ENCODE data around the gene DYNLL2. TPM values are rescaled to one million over a fixed set of nuclear protein-coding genes. Genes with fewer than 3 reads are reported as not detected.
"Not testable (repeated sequence)": the region's sequence is repeated elsewhere in the genome, so short reads cannot be mapped to it uniquely, and the experiment has no call there.

Gene DYNLL2
- total RNA-seq, 2 donors from 2014 or later, result 41.0 to 44.1 TPM

DNA sequence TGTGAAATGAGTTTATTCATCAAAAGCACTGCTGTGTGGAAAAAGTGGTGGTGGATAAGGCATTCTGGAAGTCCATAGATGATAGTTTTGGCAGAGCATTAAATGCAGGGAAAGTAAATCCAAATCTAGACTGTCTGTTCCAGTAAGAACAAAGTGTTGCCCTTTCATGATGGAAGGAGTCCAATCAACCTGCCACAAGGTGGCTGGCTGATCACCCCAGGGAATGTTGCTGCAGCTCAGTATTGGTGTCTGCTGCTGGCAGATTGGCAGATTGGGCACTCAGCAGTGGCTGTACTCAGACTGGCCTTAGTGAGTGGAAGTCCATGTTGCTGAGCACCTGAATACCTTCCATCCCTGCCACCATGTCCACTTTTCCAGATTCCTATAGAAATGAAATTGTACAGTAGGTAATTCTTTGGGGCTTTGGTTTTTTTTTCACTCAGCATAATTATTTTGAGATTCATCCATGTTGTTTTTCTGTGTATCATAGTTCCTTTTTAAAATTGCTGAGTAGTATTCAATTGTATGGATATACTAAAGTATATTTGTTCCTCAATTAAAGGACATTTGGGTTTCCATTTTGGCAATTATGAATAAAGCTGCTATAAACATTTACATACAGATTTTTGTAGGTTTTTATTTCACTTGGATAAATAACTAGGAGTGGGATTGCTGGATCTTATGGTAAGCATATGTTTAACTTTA, 14.3 kb downstream of the DYNLL2 start:
- ATAC-seq (no peak), DNase-seq (no peak)
- peaks cover 3% of the 10 kb centered on the region for H3K36me3 Mint-ChIP-seq (ENCODE audit: low read depth)
- peak overlapping the region; percentile 21 for H3K27ac Mint-ChIP-seq
- H3K4me1 Mint-ChIP-seq, result peaks cover 5% of the 10 kb centered on the region
- H3K27me3 Mint-ChIP-seq, result no peaks in the 10 kb centered on the region
- no peaks in the 10 kb centered on the region for H3K9me3 ChIP-seq (ENCODE audit: control insufficient read depth, low read length, poor library complexity, severe bottlenecking)
- H3K4me3 Mint-ChIP-seq, result no peak overlapping the region

DNA sequence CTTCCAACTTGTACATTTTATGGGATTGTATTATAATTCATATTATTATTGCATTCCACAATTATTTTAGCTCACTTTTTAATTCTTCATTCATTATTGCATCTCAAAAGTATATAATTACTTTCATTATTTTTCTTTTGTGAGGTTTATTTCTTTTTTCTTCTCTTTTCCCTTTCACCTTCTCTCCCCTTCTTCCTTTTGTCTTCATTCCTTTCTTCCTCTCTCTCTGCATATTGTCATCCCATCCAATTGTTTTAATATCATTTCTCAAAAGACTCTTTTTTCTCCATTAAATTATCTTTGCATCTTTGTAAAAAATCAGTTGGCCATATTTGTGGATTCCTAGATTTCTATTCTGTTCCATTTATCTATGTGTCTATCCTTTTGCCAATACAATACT, 17.3 kb downstream of the DYNLL2 start:
- Mint-ChIP-seq H3K27ac (no peak overlapping the region), H3K4me3 (no peak overlapping the region), H3K36me3 (ENCODE audit: low read depth) (no peaks in the 10 kb centered on the region), H3K27me3 (no peaks in the 10 kb centered on the region), H3K4me1 (peaks cover 5% of the 10 kb centered on the region)
- no peak for DNase-seq
- no peak for ATAC-seq
- H3K9me3 ChIP-seq (ENCODE audit: control insufficient read depth, low read length, poor library complexity, severe bottlenecking), result no peaks in the 10 kb centered on the region

DNA sequence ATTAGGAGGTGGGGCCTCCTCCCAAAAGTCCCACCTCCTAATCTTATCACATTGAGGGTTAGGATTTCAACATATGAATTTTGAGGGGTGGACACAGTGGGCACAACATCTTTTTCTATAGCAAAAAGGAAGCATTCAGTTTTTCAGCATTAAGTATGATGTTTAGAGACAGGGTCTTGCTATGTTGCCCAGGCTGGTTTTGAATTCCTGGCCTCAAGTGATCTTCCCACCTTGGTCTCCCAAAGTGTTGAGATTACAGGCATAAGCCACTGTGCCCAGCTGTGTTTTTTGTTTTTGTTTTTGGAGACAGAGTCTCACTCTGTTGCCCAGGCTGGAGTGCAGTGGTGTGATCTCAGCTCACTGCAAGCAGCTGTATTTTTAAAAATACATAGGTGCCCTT, 18.7 kb downstream of the DYNLL2 start:
- not testable (repeated sequence) for H3K27ac Mint-ChIP-seq

DNA sequence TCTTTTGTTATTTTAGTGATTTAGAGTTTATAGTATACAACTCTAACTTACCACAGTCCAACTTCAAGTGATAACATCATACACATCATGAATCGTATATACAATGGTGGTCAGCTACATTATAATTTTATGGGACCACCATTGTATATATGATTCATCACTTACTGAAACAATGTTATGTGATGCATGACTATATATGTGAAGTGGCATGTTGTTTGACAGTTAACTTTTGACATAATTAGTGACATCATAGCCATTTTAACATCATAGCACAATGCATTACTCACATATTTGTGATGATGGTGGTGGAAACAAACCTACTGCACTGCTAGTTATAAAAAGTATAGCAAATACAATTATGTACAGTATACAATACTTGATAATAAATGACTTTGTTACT, 21.9 kb downstream of the DYNLL2 start:
- no peak for ATAC-seq
- no peaks in the 10 kb centered on the region for H3K36me3 Mint-ChIP-seq (ENCODE audit: low read depth)
- H3K4me3 Mint-ChIP-seq, result no peak overlapping the region
- H3K27me3 Mint-ChIP-seq, result no peaks in the 10 kb centered on the region
- H3K27ac Mint-ChIP-seq, result no peak overlapping the region
- no peak for DNase-seq
- no peaks in the 10 kb centered on the region for H3K9me3 ChIP-seq (ENCODE audit: control insufficient read depth, low read length, poor library complexity, severe bottlenecking)
- no peaks in the 10 kb centered on the region for H3K4me1 Mint-ChIP-seq

More for the DNA sequence above, 18.7 kb downstream of the DYNLL2 start:
- not testable (repeated sequence) for ATAC-seq; DNase-seq; H3K27me3 Mint-ChIP-seq; H3K36me3 Mint-ChIP-seq (ENCODE audit: low read depth); H3K4me3 Mint-ChIP-seq; H3K4me1 Mint-ChIP-seq; H3K9me3 ChIP-seq (ENCODE audit: control insufficient read depth, low read length, poor library complexity, severe bottlenecking)

DNA sequence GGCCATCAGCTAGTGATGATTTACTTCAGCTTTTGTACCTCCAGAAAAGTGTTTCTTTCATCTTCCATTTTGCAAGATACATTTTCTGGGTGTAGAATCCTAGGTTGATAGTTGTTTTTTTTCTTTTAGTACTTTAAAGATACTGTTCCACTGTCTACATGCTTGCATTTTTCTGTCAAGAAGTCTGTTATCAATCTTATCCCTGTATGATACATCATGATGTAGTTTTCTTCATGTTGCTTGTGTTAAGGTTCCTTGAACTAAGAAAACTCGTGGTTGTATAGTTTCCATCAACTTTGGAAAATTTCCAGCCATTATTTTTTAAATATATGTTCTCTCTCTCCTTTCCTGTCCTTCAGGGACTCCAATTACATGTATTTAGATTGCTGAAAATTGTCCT, 24.1 kb downstream of the DYNLL2 start:
- no peaks in the 10 kb centered on the region for H3K9me3 ChIP-seq (ENCODE audit: control insufficient read depth, low read length, poor library complexity, severe bottlenecking)
- H3K27ac Mint-ChIP-seq, result no peak overlapping the region
- peaks cover 11% of the 10 kb centered on the region for H3K27me3 Mint-ChIP-seq
- H3K4me3 Mint-ChIP-seq, result no peak overlapping the region
- DNase-seq (no peak), ATAC-seq (no peak)
- H3K4me1 Mint-ChIP-seq, result no peaks in the 10 kb centered on the region
- no peaks in the 10 kb centered on the region for H3K36me3 Mint-ChIP-seq (ENCODE audit: low read depth)

DNA sequence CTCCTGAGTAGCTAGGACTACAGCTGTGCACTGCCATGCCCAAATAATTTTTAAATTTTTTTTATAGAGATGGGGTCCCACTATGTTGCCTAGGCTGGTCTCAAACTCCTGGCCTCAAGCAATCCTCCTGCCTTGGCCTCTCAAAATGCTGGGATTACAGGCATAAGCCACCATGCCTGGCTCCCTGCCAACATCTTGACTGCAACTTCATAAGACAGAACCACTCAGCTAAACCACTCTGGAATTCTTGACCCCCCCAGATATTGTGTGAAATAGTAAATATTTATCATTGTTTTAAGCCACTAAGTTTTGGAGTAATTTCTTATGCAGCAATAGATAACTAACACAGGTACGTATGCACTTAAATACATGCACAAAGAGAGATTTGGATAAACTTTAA, 26.0 kb downstream of the DYNLL2 start:
- no peaks in the 10 kb centered on the region for H3K9me3 ChIP-seq (ENCODE audit: control insufficient read depth, low read length, poor library complexity, severe bottlenecking)
- DNase-seq, result no peak
- no peak for ATAC-seq
- no peaks in the 10 kb centered on the region for H3K4me1 Mint-ChIP-seq
- H3K4me3 Mint-ChIP-seq, result no peak overlapping the region
- peaks cover 11% of the 10 kb centered on the region for H3K27me3 Mint-ChIP-seq
- no peaks in the 10 kb centered on the region for H3K36me3 Mint-ChIP-seq (ENCODE audit: low read depth)
- H3K27ac Mint-ChIP-seq, result no peak overlapping the region

DNA sequence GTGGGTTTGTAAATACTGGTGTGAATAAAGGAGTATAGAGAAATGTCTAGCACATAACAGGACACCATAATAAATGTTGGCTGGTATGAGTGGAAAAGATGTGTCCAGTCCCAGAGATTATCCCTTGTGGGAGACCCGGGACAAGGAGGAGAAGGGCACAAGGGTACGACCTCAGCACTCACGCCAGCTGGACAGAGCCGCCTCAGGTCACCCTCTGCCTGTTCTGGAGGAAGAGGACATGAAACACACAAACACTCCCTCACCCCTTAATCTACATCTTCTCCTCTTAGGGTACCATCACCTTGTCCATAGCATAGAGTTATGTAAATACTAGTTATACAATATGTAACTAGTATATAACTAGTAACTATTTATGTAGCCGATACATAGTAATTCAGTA, 26.8 kb downstream of the DYNLL2 start:
- no peak overlapping the region for H3K27ac Mint-ChIP-seq
- H3K4me3 Mint-ChIP-seq, result no peak overlapping the region
- DNase-seq, result no peak
- H3K27me3 Mint-ChIP-seq, result peaks cover 19% of the 10 kb centered on the region
- no peaks in the 10 kb centered on the region for H3K36me3 Mint-ChIP-seq (ENCODE audit: low read depth)
- H3K9me3 ChIP-seq (ENCODE audit: control insufficient read depth, low read length, poor library complexity, severe bottlenecking), result no peaks in the 10 kb centered on the region
- ATAC-seq, result no peak
- no peaks in the 10 kb centered on the region for H3K4me1 Mint-ChIP-seq

DNA sequence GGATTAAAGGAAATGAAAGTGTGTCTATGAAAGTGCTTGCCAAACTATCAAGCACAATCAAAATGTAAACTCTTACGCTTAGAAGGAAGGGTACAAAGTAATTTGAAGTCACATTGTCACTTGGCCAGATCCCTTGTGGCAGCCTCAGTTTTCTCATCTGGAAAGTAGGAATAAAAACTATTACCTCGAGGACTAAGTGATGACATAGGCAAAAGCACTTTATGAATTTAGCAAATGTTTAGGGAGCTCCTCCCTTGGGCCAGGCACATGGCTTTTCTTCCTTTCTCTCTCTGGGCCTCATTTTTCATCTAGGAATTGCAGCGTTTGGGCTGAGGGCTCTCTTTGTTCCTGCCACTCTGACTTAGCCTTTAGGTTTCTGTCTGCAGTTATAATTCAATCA, 28.5 kb downstream of the DYNLL2 start:
- no peaks in the 10 kb centered on the region for H3K9me3 ChIP-seq (ENCODE audit: control insufficient read depth, low read length, poor library complexity, severe bottlenecking)
- Mint-ChIP-seq H3K27ac (no peak overlapping the region), H3K27me3 (peaks cover 32% of the 10 kb centered on the region), H3K36me3 (ENCODE audit: low read depth) (no peaks in the 10 kb centered on the region), H3K4me1 (no peaks in the 10 kb centered on the region), H3K4me3 (no peak overlapping the region)
- ATAC-seq, result no peak
- DNase-seq, result no peak

DNA sequence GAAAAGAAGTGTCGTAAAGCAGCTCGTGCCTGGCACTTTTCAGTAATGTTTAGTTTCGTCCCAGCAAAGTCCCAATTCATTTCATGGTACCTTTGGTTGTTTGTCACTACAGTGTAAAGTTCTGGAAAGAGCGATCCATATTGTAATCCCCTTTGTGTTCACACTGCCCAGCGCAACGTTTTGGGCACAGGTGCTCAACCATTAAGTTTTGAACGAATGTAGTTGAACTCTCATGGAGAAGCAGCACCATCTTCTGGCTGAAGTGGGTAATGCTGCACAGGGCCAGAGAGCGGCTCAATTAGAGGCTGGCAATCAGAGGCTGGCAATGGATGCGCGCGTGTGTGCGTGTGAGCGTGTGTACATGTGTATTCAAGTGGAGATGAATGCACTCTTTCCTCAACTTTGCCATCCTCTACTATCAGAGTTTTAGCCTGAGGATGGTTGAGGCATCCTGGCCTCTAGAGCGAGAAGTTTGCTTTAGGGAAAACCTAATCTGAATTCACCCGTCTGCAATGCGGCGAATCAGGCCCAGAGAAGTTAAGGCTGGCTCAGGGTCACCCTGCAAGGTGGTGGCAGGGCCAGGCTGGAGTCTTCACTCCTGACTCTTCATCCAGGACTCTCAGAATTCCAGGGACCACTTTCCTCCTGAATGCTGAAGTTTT, 29.9 kb downstream of the DYNLL2 start:
- DNase-seq, result peak; percentile 60 to 83 (median 64)
- H3K4me3 Mint-ChIP-seq, result no peak overlapping the region
- ATAC-seq, result peak; percentile 98
- peak overlapping the region; percentile 49 for H3K27ac Mint-ChIP-seq
- no peaks in the 10 kb centered on the region for H3K4me1 Mint-ChIP-seq
- H3K27me3 Mint-ChIP-seq, result peaks cover 42% of the 10 kb centered on the region
- peaks cover 4% of the 10 kb centered on the region for H3K36me3 Mint-ChIP-seq (ENCODE audit: low read depth)
- H3K9me3 ChIP-seq (ENCODE audit: control insufficient read depth, low read length, poor library complexity, severe bottlenecking), result no peaks in the 10 kb centered on the region

DNA sequence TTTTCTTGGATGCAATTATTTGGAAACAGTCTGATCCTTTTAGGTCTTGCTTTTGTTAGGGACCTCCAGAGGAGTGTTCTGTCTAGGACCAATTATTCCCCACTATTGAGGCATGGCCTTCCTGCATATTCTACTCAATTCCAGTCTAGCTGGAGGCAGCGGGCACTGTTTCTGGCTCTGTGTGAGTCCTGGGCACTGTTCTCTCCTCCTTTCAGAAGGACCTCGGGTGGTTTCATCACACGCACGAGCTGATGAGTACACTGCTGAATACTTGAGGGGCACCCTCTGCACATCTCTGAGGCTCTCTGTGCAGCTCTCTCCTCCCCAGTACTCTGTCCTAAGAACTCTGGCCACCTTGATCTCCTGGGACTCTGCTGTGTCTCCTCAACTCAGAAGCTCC, 30.7 kb downstream of the DYNLL2 start:
- Mint-ChIP-seq H3K27ac (no peak overlapping the region), H3K4me1 (peaks cover 2% of the 10 kb centered on the region), H3K36me3 (ENCODE audit: low read depth) (peaks cover 4% of the 10 kb centered on the region), H3K27me3 (peaks cover 45% of the 10 kb centered on the region), H3K4me3 (no peak overlapping the region)
- ATAC-seq (no peak), DNase-seq (no peak)
- H3K9me3 ChIP-seq (ENCODE audit: control insufficient read depth, low read length, poor library complexity, severe bottlenecking), result no peaks in the 10 kb centered on the region

DNA sequence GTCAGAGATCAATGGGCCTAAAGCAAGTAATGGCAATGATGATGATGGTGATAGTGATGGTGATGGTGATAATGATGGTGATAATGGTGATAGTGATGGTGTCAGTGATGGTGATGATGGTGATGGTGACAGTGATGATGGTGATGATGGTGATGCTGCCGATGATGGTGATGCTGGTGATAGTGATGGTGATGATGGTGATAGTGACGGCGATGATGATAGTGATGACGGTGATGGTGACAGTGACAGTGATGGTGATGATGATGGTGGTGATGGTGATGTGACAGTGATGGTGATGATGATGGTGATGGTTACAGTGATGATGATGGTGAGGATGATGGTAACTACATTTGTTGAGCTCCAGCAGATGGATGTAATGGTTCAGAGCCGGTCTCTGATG, 34.2 kb downstream of the DYNLL2 start:
- peaks cover 4% of the 10 kb centered on the region for H3K36me3 Mint-ChIP-seq (ENCODE audit: low read depth)
- no peak overlapping the region for H3K27ac Mint-ChIP-seq
- H3K9me3 ChIP-seq (ENCODE audit: control insufficient read depth, low read length, poor library complexity, severe bottlenecking), result no peaks in the 10 kb centered on the region
- H3K27me3 Mint-ChIP-seq, result peaks cover 50% of the 10 kb centered on the region
- no peak for ATAC-seq
- H3K4me1 Mint-ChIP-seq, result peaks cover 12% of the 10 kb centered on the region
- H3K4me3 Mint-ChIP-seq, result no peak overlapping the region
- DNase-seq, result no peak

DNA sequence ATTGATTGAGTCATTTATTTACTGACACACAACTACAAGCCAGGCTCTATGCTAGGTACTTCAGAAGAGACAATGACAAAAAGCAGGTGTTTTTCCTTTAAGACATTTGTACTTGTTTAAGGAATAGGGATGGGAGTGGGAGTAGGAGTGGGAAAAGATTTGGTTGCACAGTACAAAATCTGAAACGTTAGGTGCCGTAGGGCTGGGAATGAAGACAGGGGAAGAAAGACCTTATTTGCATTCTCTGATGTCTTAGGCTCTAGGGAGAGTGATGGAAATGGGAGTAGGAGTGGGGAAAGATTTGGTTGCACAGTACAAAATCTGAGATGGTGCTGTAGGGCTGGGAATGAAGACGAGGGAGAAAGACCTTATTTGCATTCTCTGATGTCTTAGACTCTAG, 36.3 kb downstream of the DYNLL2 start:
- H3K9me3 ChIP-seq (ENCODE audit: control insufficient read depth, low read length, poor library complexity, severe bottlenecking), result no peaks in the 10 kb centered on the region
- no peak for DNase-seq
- Mint-ChIP-seq H3K36me3 (ENCODE audit: low read depth) (peaks cover 6% of the 10 kb centered on the region), H3K27ac (no peak overlapping the region), H3K4me3 (no peak overlapping the region), H3K4me1 (peaks cover 15% of the 10 kb centered on the region), H3K27me3 (peaks cover 47% of the 10 kb centered on the region)
- ATAC-seq, result no peak

DNA sequence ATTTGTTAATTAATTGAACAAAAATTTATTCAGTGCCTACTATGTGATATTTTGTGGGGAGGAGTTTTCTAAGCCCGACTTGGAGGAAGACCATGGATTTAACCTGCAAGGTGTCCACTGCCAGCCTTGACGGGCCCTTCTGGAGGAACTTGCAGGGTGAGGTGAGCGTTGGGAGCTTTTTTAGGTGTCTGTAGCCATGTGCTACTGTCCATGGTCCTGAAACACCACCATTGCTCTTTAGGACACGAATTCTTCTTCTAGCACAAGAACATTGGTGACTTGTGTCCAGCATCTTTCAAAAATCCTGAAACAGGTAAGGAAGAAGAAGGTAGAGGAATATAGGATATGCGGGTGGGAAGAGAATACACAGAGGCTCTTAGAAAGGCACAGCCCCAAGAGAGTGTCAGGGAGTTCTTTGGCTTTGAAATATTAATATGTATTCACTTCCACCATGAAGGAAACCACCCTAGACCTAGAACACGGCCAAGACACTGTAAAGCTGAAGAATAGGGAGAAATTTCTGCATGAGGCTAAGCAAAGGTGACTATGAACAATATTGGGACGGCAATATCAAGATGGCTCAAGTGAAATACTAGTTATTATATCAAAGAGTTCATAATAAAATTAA, 37.1 kb downstream of the DYNLL2 start:
- H3K4me3 Mint-ChIP-seq, result no peak overlapping the region
- H3K27me3 Mint-ChIP-seq, result peaks cover 40% of the 10 kb centered on the region
- peak in 2 of 3 donors; percentile 13 to 30 for DNase-seq
- H3K27ac Mint-ChIP-seq, result no peak overlapping the region
- peak; percentile 50 for ATAC-seq
- H3K36me3 Mint-ChIP-seq (ENCODE audit: low read depth), result peaks cover 6% of the 10 kb centered on the region
- H3K4me1 Mint-ChIP-seq, result peaks cover 15% of the 10 kb centered on the region
- no peaks in the 10 kb centered on the region for H3K9me3 ChIP-seq (ENCODE audit: control insufficient read depth, low read length, poor library complexity, severe bottlenecking)
